Raji (cell line): Measurements from ENCODE around the gene ABCF1.
A peak's percentile ranks its signal among the peaks of the same experiment; 100 is the strongest.

Experiments used
- POLR2A ChIP-seq: IDR thresholded peaks from 2 replicates; pipeline ENCODE4 v1.6.1; 2011; ENCODE audit warnings: low read depth, low read length, control low read depth; ENCODE audit not compliant: insufficient read depth

ABCF1 gene

DNA sequence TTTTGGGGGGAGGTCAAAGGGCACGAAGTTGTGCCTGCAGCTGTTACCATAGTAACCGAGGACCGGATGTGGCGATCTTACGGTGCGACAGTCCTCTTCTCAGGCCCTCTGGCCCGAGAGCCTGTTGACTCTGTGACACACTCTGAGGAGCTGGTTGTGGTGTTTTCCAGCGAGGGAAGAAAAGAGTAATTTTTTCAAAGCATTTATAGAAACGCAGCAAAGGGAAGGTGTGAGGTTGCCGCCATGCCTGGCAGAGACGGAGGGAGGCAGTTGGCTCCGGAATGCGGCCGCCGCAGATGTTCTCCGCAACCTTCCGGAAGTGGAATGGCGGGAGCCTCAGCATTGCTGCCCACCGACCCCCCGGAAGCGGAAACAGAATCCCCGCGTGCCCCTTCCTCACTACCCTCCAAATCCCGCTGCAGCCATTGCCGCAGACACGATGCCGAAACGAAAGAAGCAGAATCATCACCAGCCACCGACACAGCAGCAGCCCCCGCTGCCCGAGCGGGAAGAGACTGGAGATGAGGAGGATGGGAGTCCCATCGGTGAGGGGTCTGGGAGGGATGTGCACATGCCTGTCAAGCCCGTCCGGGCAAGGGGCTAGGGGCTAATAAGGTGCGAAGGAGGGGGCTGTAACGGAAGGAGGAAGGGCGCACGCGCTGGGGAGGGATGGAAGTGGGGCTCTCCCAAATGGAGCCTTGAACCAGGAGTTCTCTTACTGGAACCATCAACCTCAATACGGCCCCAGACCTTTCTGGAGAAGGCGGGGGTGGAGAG is 14.1 kb upstream of the ABCF1 start, which contains the start of gene PRR3:
Gene PRR3 (plus strand): TSS at position 390 of the 777 bp plus-strand sequence. CDS start 50 bp downstream, at position 440.
- peak; percentile 83 for TF ChIP-seq POLR2A

DNA sequence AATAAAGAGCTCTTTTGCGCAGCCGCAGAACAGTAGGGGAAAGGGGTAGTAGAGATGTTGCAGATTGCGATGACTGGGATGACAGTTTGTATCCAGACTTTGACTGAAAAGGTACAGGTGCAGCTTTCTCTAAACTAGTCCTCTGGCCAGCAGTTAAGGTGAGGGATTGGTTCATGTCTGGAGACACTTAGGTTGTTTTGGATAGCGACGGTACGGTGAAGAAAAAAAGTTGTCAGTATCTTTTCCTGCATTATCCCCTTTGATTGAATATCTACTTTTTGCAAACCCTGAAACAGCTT is 13.6 kb upstream of the ABCF1 start:
- no peak for TF ChIP-seq POLR2A

DNA sequence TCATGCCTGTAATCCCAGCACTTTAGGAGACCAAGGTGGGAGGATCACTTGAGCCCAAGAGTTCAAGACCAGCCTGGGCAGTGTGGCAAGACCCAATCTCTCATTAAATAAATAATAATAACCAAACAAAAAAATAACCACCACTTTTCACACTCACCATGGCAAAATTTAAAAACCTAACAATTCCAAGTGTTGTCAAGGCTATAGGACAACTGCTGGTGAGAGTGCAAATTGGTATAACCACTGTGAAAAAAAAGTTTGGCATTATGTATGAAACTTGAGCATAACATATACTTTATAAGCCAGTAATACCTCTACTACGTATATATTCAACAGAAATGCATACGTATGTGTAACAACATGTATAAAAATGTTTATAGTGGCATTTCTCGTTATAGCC is 10.3 kb upstream of the ABCF1 start:
- no peak for TF ChIP-seq POLR2A

DNA sequence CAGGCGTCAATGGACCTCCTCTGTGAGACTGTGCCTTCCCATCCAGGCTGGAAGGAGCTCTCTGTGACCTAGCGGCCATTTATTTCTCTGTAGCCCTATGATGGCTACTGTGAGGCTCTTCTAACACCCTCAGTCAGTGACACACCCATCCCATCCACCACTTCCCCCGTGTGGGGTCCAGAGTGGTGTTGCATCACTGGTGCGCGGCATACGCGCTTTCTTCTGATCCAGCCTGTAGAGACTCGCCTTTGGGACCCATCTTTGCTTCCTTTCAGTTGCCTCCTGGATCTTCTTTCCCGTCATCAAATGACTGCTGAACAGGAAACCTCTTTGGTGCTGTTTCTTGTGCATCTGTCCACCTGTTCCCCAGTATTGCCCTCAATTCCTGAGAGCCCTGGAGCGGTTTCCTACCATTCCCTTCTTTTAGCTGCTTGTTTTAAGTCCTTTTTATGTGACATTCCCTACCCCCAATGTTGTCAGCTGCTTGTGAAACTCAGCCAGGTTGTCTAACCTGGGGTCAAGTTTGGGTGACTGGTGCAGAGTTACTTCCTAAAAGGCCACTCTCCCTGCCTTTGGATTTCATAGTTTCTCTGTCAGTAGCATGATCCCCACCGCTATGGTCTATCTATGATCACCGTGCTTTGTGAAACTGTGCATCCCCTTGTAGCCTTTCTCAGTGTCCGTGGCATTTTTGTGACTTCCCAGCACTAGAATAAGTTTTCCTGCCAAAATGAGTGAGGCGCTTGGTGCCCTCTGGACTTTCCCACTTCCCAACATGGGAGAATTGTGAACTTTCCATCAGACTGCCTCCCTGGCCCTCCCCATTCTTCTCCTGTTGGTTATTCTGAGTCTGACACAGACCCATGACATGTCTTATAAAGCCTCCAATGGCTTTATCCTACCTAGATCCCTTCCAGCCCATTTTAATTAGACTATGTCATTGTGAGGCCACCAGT is 8.5 kb upstream of the ABCF1 start:
- no peak for TF ChIP-seq POLR2A

DNA sequence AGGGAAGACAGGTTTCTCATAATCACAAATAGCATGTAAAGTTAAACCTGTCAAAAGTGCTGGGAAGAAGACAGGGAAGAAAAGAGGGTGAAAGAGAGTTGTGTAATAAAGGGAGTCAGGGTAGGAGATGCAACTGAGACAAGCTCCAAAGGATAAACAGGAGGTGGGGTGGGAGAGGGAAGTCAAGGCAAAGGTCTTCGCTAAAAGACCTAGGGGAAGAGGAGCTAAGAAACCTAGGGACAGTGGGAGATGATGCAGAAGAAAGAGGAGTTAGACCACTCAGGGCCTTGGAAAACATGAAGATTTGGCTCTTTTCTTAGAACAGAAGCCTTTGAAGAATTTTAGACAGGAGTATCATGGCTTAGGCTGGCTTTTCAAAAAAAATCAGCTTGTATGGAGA is 7.1 kb upstream of the ABCF1 start:
- TF ChIP-seq POLR2A = no peak

DNA sequence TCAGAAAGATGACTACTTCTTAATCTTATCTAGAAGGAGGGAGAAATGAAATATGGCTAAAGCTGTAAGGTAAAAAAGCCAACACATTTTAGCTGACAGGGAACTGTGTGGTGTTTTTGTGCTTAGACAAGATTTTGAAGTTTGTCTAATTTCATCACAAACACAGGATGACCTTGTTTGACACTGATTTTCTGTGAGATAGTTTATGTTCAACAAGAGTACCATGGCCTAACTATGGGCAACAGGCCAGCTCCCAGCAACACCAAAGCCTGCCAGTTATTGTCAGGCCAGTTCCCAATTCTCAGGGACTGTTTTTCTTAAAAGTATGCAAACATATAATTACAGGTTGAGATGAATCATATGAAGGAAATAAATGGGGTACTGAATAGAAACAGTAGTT is 5.5 kb upstream of the ABCF1 start:
- TF ChIP-seq POLR2A = no peak

DNA sequence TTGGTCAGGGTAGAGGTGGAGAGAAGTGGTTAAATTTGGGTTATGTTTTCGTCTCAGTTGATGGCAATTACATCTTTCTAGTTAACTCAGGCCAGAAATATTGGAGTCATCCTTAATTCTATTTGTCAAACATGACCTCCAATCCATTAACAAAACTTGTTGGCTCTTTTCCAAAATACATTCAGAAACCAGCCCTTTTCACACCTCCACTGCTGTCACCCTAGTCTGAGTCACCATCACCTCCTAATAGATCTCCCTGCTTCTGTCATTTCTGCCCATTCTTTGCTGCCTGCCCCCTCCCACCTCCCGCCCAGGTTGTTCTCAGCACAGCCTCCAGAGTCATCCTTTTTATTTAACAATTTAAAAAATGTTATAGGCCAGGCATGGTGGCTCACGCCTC is 3.0 kb upstream of the ABCF1 start:
- no peak for TF ChIP-seq POLR2A

DNA sequence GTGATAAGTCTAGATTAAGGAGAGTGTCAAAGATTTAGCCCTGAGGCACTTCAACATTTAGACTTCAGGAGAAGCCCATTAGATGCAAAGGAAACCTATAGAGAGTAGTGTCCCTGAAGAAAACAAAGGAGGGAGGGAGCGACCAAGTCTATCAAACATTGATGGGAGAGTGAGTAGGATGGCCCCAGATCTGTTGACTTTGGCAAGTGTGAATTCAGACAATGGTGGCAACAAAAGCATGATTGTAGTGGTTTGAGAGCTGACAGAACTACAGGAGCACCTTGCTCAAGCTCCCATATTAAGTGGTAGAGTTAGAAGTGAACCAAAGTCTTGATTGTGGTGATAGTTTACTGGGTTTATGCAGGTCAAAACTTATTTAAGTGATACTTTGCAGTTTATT is 979 bp upstream of the ABCF1 start:
- no peak for TF ChIP-seq POLR2A

DNA sequence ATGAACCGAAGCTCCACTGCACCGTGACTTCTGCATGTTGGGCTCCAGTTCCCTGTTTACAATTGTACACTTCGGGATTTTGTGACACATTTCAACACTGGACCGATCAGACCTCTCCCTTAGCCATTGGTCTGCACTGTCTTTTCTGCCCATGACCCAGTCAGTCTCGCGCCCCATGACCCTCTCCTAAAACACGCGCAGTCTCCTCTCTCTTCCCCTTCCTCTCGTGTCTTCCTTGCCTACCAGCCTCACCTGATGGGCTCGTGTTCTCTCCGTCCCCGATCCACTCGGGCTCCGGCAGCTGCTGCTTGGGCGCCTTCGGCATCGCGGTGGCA is 535 bp upstream of the ABCF1 start:
- no peak for TF ChIP-seq POLR2A

DNA sequence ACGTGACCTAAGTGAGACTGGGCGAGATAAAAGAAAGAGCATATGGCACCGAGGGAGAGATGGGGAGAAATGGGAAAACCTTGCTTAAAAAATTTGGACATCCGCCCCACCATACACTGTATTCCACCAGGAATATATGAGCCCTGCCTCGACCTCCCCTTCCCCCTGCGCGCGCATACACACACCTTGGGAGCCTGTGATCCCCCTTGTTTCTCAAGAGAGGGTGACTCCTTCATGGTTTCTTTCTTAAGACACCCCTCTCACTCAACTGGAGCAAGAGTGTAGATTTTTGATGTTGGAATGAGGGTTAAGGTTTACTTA is 480 bp downstream of the ABCF1 start:
- no peak for TF ChIP-seq POLR2A

DNA sequence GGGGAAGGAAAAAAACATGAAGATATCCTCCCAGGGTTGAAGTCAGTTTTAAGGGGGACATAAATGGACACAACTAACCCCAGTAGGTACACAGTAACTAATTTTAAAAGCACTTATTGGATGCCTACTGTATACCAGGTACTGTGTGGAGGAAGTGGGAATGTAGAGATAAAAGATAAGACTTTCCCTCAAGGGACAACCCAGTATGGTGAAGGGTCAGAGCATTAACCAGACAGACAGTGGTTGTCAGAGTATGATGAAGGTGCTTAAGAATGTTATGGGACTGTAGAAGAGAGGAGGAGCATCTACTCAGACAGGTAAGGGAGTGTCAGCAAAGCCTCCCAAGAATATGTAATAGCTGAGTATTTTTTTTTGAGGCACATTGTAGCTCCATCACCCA is 906 bp downstream of the ABCF1 start:
- no peak for TF ChIP-seq POLR2A

DNA sequence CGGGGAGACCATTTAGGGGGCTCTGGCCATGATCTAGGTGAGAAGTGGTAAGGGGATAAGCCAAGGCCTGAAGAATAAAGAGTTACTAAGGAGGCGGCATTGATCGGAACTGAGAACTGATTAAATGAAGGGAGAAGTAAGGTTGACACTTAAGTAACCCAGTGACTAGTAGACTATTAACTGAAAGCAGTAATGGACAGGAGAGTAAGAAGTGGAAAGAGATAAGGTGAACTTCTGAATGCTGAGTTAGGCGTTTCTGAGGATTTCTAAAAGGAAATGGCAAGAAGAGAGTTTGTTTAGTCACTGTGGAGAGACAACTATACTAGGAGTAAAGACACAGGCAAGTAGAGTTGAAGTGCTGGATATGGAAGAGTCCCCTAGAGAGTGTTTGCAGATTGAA is 1.9 kb downstream of the ABCF1 start:
- no peak for TF ChIP-seq POLR2A

DNA sequence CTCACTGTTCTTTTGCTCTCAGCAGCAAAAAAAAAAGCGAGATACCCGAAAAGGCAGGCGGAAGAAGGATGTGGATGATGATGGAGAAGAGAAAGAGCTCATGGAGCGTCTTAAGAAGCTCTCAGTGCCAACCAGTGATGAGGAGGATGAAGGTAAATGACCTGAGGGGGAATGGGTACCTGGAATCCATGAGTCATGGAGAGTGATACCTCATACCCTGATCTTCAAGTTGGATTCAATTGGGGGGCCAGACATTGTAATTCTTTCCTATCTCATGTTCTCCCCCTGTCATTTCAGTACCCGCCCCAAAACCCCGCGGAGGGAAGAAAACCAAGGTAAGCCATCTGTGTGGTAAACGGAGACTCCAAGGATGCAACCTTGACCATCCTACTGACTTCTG is 6.8 kb downstream of the ABCF1 start:
- TF ChIP-seq POLR2A = no peak

DNA sequence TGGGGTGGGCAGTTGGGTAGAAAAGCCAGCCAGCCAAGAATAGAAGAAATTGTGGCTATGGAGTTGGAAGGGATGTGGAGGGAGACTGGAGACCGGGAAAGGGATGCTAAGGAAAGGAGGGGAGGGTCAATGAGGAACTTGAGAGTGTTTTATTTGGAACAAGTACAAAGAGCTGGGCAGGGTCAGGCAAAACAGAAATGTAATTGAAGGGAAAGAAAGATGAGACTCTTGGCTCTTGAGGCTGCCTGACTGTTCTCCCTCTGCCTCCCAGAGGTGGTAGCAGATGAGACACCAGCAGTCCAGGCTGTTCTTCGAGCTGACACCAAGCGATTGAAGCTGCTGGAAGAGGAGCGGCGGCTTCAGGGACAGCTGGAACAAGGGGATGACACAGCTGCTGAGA is 12.7 kb downstream of the ABCF1 start:
- TF ChIP-seq POLR2A = no peak

DNA sequence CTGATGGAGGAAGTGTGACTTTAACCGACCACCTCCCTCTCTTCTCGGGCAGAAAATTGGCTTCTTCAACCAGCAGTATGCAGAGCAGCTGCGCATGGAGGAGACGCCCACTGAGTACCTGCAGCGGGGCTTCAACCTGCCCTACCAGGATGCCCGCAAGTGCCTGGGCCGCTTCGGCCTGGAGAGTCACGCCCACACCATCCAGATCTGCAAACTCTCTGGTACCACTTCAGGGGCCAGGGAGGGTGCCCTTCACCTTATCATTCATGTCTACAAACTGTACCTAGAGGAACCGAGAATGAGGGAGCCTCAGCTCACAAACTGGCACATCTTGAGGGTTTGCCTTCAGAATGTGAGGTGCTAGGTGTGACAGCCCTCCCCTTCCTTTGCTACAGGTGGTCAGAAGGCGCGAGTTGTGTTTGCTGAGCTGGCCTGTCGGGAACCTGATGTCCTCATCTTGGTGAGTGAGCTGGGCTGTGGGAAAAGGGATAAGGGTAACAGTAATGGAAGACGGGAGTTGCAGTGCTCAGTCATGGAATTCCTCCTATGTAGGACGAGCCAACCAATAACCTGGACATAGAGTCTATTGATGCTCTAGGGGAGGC is 18.6 kb downstream of the ABCF1 start:
- TF ChIP-seq POLR2A = no peak

DNA sequence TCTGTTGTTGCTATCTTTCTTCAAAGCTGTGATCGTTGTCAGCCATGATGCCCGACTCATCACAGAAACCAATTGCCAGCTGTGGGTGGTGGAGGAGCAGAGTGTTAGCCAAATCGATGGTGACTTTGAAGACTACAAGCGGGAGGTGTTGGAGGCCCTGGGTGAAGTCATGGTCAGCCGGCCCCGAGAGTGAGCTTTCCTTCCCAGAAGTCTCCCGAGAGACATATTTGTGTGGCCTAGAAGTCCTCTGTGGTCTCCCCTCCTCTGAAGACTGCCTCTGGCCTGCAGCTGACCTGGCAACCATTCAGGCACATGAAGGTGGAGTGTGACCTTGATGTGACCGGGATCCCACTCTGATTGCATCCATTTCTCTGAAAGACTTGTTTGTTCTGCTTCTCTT is 19.3 kb downstream of the ABCF1 start:
- no peak for TF ChIP-seq POLR2A

DNA sequence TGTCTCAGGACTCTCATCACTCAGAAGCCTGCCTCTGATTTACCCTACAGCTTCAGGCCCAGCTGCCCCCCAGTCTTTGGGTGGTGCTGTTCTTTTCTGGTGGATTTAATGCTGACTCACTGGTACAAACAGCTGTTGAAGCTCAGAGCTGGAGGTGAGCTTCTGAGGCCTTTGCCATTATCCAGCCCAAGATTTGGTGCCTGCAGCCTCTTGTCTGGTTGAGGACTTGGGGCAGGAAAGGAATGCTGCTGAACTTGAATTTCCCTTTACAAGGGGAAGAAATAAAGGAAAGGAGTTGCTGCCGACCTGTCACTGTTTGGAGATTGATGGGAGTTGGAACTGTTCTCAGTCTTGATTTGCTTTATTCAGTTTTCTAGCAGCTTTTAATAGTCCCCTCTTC is 19.8 kb downstream of the ABCF1 start:
- no peak for TF ChIP-seq POLR2A

DNA sequence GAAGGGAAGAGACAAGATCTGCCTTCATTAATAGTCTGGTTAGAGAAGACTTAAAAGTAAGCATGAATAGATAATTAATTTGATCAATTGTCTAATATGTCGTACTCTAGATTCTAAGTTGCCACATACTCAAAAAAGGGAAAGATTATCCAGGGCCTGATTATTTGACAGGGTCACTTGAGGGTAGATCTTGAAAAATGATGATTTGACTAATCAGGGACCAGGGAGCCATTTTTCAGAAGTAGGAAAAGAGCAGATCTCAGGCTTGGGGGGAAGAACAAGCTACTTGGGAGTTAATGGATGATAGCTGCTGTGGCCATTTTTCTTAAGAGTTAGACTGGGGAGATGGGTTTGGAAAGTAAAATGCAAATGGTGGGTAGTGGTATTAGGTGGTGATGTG is 21.0 kb downstream of the ABCF1 start:
- no peak for TF ChIP-seq POLR2A
